Measurements from ENCODE around the gene BAZ2B.
"Not testable (repeated sequence)": the region's sequence is repeated elsewhere in the genome, so short reads cannot be mapped to it uniquely, and the experiment has no call there.

BAZ2B gene

DNA sequence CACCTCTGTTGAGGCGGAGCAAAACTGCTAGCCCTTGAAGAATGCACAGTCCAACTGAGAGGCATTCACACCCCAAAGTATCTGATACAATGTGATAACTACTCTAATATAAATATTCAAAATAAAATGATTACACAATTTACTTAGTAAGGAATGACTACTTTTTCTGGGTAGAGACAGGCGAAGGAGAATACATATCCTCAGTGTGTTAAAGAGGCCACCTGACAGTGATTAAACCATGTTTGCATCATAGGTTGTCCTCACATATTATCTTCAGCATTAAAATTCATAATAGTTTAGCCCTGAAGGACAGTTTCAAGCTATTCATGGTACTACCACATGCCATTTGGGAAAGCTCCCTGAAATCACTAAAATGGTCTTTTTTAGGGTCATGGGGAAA is 16.9 kb upstream of the BAZ2B start:
- H3F3A ChIP-seq (ENCODE audit: insufficient read depth) = no peaks in the 10 kb centered on the region
- H3K9ac ChIP-seq (ENCODE audit: low read length) = no peak overlapping the region
- H3K4me2 ChIP-seq (ENCODE audit: low read depth, low read length, poor library complexity, severe bottlenecking) = no peak overlapping the region
- no peaks in the 10 kb centered on the region for H4K20me1 ChIP-seq (ENCODE audit: low read depth, low read length)
- H2AFZ ChIP-seq (ENCODE audit: low read depth, low read length, severe bottlenecking) = no peak overlapping the region
- no peak overlapping the region for H3K4me3 ChIP-seq (ENCODE audit: insufficient read depth, low read length, poor library complexity, severe bottlenecking)
- no peaks in the 10 kb centered on the region for H3K27me3 ChIP-seq (ENCODE audit: low read length)
- H3K9me2 ChIP-seq (replicated peaks; ENCODE audit: insufficient read depth, low read length) = no peaks in the 10 kb centered on the region
- no peaks in the 10 kb centered on the region for H3K79me2 ChIP-seq (ENCODE audit: insufficient read depth, low read length)
- H3K27ac ChIP-seq (ENCODE audit: low read depth, low read length) = no peak overlapping the region
- no peaks in the 10 kb centered on the region for H3K9me3 ChIP-seq (ENCODE audit: insufficient read depth, low read length)
- H3K36me3 ChIP-seq (ENCODE audit: low read length) = no peaks in the 10 kb centered on the region
- TF ChIP-seq, protein P1, sequence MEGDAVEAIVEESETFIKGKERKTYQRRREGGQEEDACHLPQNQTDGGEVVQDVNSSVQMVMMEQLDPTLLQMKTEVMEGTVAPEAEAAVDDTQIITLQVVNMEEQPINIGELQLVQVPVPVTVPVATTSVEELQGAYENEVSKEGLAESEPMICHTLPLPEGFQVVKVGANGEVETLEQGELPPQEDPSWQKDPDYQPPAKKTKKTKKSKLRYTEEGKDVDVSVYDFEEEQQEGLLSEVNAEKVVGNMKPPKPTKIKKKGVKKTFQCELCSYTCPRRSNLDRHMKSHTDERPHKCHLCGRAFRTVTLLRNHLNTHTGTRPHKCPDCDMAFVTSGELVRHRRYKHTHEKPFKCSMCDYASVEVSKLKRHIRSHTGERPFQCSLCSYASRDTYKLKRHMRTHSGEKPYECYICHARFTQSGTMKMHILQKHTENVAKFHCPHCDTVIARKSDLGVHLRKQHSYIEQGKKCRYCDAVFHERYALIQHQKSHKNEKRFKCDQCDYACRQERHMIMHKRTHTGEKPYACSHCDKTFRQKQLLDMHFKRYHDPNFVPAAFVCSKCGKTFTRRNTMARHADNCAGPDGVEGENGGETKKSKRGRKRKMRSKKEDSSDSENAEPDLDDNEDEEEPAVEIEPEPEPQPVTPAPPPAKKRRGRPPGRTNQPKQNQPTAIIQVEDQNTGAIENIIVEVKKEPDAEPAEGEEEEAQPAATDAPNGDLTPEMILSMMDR (IDR thresholded peaks at IDR 0.05; ENCODE audit: insufficient read depth, low read length, poor library complexity, severe bottlenecking) = no peak
- TF ChIP-seq EZH2phosphoT487 (conservative IDR thresholded peaks at IDR 0.05; ENCODE audit: low read length) = no peak

DNA sequence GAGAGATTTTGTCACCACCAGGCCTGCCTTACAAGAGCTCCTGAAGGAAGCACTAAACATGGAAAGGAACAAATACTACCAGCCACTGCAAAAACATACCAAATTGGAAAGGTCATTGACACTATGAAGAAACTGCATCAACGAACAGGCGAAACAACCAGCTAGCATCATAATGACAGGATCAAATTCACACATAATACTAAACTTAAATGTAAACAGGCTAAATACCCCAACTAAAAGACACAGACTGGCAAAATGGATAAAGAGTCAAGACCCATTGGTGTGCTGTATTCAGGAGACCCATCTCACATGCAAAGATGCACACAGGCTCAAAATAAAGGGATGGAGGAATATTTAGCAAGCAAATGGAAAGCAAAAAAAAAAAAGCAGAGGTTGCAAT is 9.3 kb upstream of the BAZ2B start:
- H3K4me2 ChIP-seq (ENCODE audit: low read depth, low read length, poor library complexity, severe bottlenecking); H3K79me2 ChIP-seq (ENCODE audit: insufficient read depth, low read length); H3K9me3 ChIP-seq (ENCODE audit: insufficient read depth, low read length); H3K9me2 ChIP-seq (replicated peaks; ENCODE audit: insufficient read depth, low read length); H4K20me1 ChIP-seq (ENCODE audit: low read depth, low read length); H2AFZ ChIP-seq (ENCODE audit: low read depth, low read length, severe bottlenecking); H3F3A ChIP-seq (ENCODE audit: insufficient read depth); H3K27me3 ChIP-seq (ENCODE audit: low read length); H3K9ac ChIP-seq (ENCODE audit: low read length); H3K27ac ChIP-seq (ENCODE audit: low read depth, low read length); H3K36me3 ChIP-seq (ENCODE audit: low read length); H3K4me3 ChIP-seq (ENCODE audit: insufficient read depth, low read length, poor library complexity, severe bottlenecking): not testable (repeated sequence)

DNA sequence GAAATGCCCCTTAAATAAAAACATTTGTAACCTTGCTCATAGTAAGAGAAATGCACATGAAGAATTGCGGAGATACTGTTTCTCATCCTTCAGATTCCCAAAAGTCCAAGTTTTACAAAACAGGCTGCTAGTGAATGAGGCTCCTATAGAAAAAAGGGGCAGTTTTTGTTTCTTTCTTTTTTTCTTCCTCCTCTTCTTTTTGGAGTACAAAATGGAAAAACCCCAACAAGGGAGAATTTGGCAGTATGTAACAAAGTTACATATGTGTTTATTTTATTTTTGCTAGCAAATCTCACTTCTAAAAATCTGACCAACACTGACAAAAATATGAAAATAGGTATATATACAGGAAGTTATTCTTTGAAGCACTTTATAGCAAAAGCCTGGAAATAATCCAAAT is 7.1 kb upstream of the BAZ2B start:
- Histone ChIP-seq H3K4me3 (ENCODE audit: insufficient read depth, low read length, poor library complexity, severe bottlenecking) (no peak overlapping the region), H3K9me3 (ENCODE audit: insufficient read depth, low read length) (no peaks in the 10 kb centered on the region), H3K27ac (ENCODE audit: low read depth, low read length) (no peak overlapping the region), H3K36me3 (ENCODE audit: low read length) (peaks cover 3% of the 10 kb centered on the region; the same call in 1 of the 2 replicates), H2AFZ (ENCODE audit: low read depth, low read length, severe bottlenecking) (no peak overlapping the region), H3K79me2 (ENCODE audit: insufficient read depth, low read length) (no peaks in the 10 kb centered on the region), H3F3A (ENCODE audit: insufficient read depth) (no peaks in the 10 kb centered on the region), H3K27me3 (ENCODE audit: low read length) (no peaks in the 10 kb centered on the region), H3K4me2 (ENCODE audit: low read depth, low read length, poor library complexity, severe bottlenecking) (no peak overlapping the region), H4K20me1 (ENCODE audit: low read depth, low read length) (no peaks in the 10 kb centered on the region), H3K9me2 (replicated peaks; ENCODE audit: insufficient read depth, low read length) (no peaks in the 10 kb centered on the region), H3K9ac (ENCODE audit: low read length) (no peak overlapping the region)
- TF ChIP-seq EZH2phosphoT487 (conservative IDR thresholded peaks at IDR 0.05; ENCODE audit: low read length) = no peak
- TF ChIP-seq, protein P1 (IDR thresholded peaks at IDR 0.05; ENCODE audit: insufficient read depth, low read length, poor library complexity, severe bottlenecking) = no peak

DNA sequence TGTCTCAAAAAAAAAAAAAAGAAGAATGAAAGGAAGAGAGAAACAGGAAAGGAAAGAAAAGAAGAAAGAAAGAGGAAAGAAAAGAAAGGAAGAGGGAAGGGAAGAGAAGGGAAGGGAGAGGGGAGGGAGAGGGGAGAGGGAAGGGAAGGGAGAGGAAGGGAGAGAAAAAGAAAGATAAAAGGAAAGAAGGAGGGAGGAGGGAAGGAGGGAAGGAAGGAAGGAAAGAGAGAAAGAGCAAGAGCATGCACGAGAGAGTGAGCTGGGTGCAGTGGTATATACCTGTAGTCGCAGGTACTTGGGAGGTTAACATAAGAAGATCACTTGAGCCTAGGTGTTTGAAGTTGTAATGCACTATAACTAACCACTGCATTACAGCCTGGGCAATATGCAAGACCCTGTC is 6.6 kb upstream of the BAZ2B start:
- Histone ChIP-seq H3K4me2 (ENCODE audit: low read depth, low read length, poor library complexity, severe bottlenecking) (no peak overlapping the region), H3K4me3 (ENCODE audit: insufficient read depth, low read length, poor library complexity, severe bottlenecking) (no peak overlapping the region), H3K79me2 (ENCODE audit: insufficient read depth, low read length) (no peaks in the 10 kb centered on the region), H3K9me3 (ENCODE audit: insufficient read depth, low read length) (no peaks in the 10 kb centered on the region), H3K9ac (ENCODE audit: low read length) (no peak overlapping the region), H2AFZ (ENCODE audit: low read depth, low read length, severe bottlenecking) (no peak overlapping the region), H4K20me1 (ENCODE audit: low read depth, low read length) (no peaks in the 10 kb centered on the region), H3F3A (ENCODE audit: insufficient read depth) (no peaks in the 10 kb centered on the region), H3K27ac (ENCODE audit: low read depth, low read length) (no peak overlapping the region), H3K27me3 (ENCODE audit: low read length) (no peaks in the 10 kb centered on the region), H3K9me2 (replicated peaks; ENCODE audit: insufficient read depth, low read length) (no peaks in the 10 kb centered on the region), H3K36me3 (ENCODE audit: low read length) (peaks cover 3% of the 10 kb centered on the region; the same call in 1 of the 2 replicates)
- TF ChIP-seq, protein P1 (IDR thresholded peaks at IDR 0.05; ENCODE audit: insufficient read depth, low read length, poor library complexity, severe bottlenecking) = no peak
- no peak for TF ChIP-seq EZH2phosphoT487 (conservative IDR thresholded peaks at IDR 0.05; ENCODE audit: low read length)

All from SU-DHL-6 (cell line).